Measurements from ENCODE around the gene INO80B.

The INO80B gene

DNA sequence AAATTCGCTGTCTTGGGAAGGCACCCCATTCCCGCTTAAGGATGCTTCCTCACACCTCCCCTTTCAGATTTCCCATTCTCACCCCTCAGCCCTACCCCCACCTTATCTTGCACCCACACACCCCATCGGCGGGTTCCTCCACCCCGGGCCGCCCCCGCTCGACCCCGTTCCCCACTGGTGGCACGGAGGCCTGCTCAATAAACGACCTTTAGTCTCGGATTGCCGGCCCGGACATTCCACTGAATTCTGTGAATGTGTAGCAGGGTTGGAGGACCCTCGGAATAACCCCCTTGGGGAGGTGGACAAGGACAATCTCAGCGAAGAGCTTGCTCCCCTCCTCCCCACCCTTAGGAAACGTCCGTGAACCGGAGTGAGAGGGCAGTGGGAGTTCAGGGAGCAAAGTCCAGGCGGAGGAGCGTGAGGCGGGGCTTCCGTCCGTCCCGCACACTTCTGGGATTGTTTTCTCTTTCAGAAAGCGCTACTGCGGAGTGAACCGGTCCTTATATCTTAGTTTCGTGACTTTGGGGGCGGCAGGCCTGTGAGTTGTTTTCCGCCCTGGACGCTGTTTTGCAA, 47.3 kb downstream of the INO80B start:
- no peak for DNase-seq (ENCODE audit: low read depth)

GRCh38 chr2:74502720-74503505, 48.0 kb downstream of the INO80B start:
- DNase-seq (ENCODE audit: low read depth) = peak; percentile 77

DNA sequence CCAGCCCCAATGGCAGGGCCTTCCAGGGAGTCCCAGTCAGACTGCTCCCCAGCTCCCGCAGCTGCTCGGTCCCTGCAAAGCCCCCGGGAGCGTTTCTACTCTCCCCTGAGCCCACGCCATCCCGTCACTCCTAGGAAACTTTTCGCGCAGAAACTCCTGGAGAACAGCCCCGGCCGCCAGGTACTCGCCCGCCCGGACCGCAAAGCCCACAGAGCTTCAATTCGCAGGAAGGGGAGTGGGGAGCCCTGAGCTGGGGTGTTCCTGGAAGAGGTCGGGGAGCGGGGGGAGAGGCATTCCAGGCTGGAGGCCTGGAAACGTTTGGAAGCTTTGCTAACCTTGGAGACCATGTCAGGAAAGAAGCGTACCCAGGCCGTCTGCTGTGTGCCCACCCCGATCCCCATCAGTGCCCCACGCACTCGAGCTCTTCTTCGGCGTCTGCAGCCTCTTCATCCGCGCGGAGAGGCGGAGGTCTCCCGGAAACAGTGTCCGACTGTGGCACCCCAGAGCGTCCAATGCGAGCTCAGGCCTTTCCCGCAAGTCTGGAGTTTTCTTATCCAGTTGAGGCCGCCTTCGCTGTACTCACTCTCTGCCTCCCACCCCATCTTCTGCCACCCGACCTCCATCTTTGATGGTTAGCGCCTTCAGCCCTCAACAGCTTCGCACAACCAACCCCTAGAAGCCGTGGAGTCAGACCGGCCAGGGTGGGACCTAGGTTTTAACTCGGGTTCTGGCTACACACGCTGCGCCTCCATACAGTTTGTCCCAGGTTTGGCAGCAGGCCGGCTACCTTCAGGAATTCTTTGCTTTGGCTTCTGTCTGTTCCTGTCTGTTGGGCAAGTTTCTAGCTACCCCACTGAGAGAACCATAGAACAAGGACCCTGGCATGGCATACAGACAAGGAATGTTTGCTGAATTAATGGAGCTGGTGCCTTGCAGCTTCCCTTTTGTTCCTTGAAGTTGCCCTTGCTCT, 48.9 kb downstream of the INO80B start:
- no peak for DNase-seq (ENCODE audit: low read depth)

DNA sequence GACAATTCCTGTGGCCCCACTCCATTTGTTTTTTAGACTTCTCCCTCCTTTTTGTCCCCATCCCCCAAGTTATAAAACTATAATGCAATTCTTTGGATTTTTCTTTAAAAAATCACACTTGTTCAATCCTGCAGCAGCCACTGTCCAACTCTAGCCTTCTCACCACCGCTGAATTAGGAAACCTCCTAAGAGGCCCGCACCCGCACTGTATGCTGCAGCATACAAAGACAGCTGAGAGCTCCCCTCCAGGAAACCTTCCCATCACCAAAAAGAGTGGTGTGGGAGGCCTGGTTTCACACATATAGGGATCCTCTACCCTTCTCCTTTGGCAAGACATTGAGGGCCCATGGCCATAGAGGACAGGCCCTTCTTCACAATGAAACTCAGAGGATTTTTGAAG, 49.7 kb downstream of the INO80B start:
- DNase-seq (ENCODE audit: low read depth) = no peak

DNA sequence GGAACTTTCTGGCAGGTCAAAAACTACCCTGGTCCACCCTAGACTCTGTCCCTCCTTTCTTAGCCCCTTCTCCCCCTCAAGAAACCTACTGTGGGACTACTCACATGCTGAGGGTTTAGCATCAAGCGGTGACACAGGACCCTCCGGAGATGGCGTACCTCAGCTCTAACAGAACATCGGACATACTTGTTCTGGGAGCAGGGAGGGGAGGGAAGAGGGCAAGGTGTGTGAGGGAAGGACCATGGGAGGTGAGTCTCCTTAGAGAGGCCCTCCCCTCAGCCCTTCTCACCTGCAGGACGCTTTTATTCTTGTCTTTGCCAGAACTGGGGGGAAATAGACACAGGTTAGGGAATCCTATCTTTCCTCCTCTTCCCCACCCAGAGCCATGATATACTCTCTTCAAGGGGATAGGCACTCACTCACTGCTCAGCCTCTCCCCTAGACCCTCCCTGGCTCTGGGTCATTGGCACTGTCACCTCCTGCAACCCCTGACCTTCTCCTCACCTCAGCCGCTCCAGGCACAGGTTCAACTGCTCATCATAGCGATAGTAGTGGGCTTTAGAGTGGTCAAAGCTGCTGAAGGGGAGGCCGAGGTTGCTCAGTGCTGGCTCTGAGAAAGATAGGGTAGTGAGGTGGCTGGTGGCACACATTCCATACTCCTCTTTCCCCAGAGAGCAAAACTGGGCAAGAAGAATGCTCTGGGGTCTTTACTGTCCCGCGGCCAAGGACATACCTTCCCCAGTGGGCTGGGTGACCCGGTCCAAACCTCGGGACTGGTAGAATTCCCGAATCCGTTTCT, 50.8 kb downstream of the INO80B start:
- DNase-seq (ENCODE audit: low read depth) = no peak

GRCh38 chr2:74507145-74507925, 52.4 kb downstream of the INO80B start, which contains the start of gene PCGF1:
Gene PCGF1, minus strand, starts transcription at chr2:74507695. Its CDS starts 27 bp downstream, at chr2:74507668.
- peak; percentile 98 for DNase-seq (ENCODE audit: low read depth)
